ENCODE results near the gene RFC4. TPM values are rescaled to one million over a fixed set of nuclear protein-coding genes. Genes with fewer than 3 reads are reported as not detected.

RFC4 gene
- total RNA-seq, 1 experiment from 2014 or later, result 107 TPM

GRCh38 chr3:186746008-186746407 is 60.3 kb downstream of the RFC4 start:
- peaks cover 68% of the 10 kb centered on the region for H3K4me1 Mint-ChIP-seq (ENCODE audit: low read depth, unreplicated experiment)
- CTCF ChIA-PET, result interaction anchor here (0.6 to 1.8 kb wide), 8 partner anchors 14 to 1137 kb away, joined by 3 to 5 read pairs (median 3); partner anchors contain the start of gene EIF4A2
- peak; percentile 92 for DNase-seq
- TF ChIP-seq, protein P1, sequence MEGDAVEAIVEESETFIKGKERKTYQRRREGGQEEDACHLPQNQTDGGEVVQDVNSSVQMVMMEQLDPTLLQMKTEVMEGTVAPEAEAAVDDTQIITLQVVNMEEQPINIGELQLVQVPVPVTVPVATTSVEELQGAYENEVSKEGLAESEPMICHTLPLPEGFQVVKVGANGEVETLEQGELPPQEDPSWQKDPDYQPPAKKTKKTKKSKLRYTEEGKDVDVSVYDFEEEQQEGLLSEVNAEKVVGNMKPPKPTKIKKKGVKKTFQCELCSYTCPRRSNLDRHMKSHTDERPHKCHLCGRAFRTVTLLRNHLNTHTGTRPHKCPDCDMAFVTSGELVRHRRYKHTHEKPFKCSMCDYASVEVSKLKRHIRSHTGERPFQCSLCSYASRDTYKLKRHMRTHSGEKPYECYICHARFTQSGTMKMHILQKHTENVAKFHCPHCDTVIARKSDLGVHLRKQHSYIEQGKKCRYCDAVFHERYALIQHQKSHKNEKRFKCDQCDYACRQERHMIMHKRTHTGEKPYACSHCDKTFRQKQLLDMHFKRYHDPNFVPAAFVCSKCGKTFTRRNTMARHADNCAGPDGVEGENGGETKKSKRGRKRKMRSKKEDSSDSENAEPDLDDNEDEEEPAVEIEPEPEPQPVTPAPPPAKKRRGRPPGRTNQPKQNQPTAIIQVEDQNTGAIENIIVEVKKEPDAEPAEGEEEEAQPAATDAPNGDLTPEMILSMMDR (IDR thresholded peaks at IDR 0.05; ENCODE audit: unreplicated experiment), result no peak
- H3K36me3 Mint-ChIP-seq (ENCODE audit: insufficient read depth, unreplicated experiment), result peaks cover 27% of the 10 kb centered on the region
- intact Hi-C loops (cut with micrococcal nuclease; ENCODE audit: unreplicated experiment), result loop anchor here (10.0 kb wide), 1 partner anchor 51 kb away; no protein-coding TSS in a partner anchor
- peaks cover 3% of the 10 kb centered on the region for H3K9me3 Mint-ChIP-seq (ENCODE audit: low read depth, unreplicated experiment)
- H3K4me3 Mint-ChIP-seq (ENCODE audit: low read depth, unreplicated experiment), result peak overlapping the region; percentile 16
- peak overlapping the region; percentile 94 for H3K27ac Mint-ChIP-seq (ENCODE audit: unreplicated experiment)
- H3K27me3 Mint-ChIP-seq (ENCODE audit: unreplicated experiment), result no peaks in the 10 kb centered on the region
- no TSS peak for BruUV-seq (replicated peaks)

GRCh38 chr3:186743666-186744065 is 62.6 kb downstream of the RFC4 start:
- peaks cover 27% of the 10 kb centered on the region for H3K36me3 Mint-ChIP-seq (ENCODE audit: insufficient read depth, unreplicated experiment)
- CTCF ChIA-PET, result interaction anchor here (0.9 to 3.1 kb wide), 4 partner anchors 9 to 129 kb away, joined by 3 to 12 read pairs (median 4); no protein-coding TSS in a partner anchor
- H3K4me3 Mint-ChIP-seq (ENCODE audit: low read depth, unreplicated experiment), result no peak overlapping the region
- no TSS peak for BruUV-seq (replicated peaks)
- H3K27me3 Mint-ChIP-seq (ENCODE audit: unreplicated experiment), result no peaks in the 10 kb centered on the region
- peak overlapping the region; percentile 94 for H3K27ac Mint-ChIP-seq (ENCODE audit: unreplicated experiment)
- peaks cover 67% of the 10 kb centered on the region for H3K4me1 Mint-ChIP-seq (ENCODE audit: low read depth, unreplicated experiment)
- intact Hi-C loops (cut with micrococcal nuclease; ENCODE audit: unreplicated experiment), result loop anchor here (5.0 to 10.0 kb wide), 2 partner anchors 49 to 111 kb away; no protein-coding TSS in a partner anchor
- TF ChIP-seq, protein P1 (IDR thresholded peaks at IDR 0.05; ENCODE audit: unreplicated experiment), result no peak
- peak; percentile 15 for DNase-seq
- peaks cover 3% of the 10 kb centered on the region for H3K9me3 Mint-ChIP-seq (ENCODE audit: low read depth, unreplicated experiment)

- CTCF ChIA-PET, result interaction anchor here (0.8 to 3.1 kb wide), 4 partner anchors 10 to 128 kb away, joined by 3 to 12 read pairs (median 4); no protein-coding TSS in a partner anchor
- intact Hi-C loops (cut with micrococcal nuclease; ENCODE audit: unreplicated experiment), result loop anchor here (5.0 to 10.0 kb wide), 2 partner anchors 48 to 110 kb away; no protein-coding TSS in a partner anchor
- Mint-ChIP-seq H3K9me3 (ENCODE audit: low read depth, unreplicated experiment) (peaks cover 3% of the 10 kb centered on the region), H3K4me1 (ENCODE audit: low read depth, unreplicated experiment) (peaks cover 59% of the 10 kb centered on the region), H3K27me3 (ENCODE audit: unreplicated experiment) (no peaks in the 10 kb centered on the region), H3K4me3 (ENCODE audit: low read depth, unreplicated experiment) (peak overlapping the region; percentile 44), H3K36me3 (ENCODE audit: insufficient read depth, unreplicated experiment) (peaks cover 25% of the 10 kb centered on the region), H3K27ac (ENCODE audit: unreplicated experiment) (peak overlapping the region; percentile 94)
- no TSS peak for BruUV-seq (replicated peaks)
- no peak for DNase-seq
- TF ChIP-seq, protein P1 (IDR thresholded peaks at IDR 0.05; ENCODE audit: unreplicated experiment), result no peak
Observed at GRCh38 chr3:186742618-186743380, 63.5 kb downstream of the RFC4 start.

Small RNA genes within 50 kb of the gene (microRNA-seq; reads per million reads assigned to microRNA genes)
- gene MIR1248, result 21.8 reads per million, percentile 46 among the genes with 10 or more reads in this experiment

Other genes starting within 250 kb of the RFC4 start
- gene TBCCD1, start 239.1 kb downstream of the RFC4 start, total RNA-seq (2022), result 21.0 and 25.1 TPM in 2 replicates
- gene DNAJB11, start 235.8 kb downstream of the RFC4 start, total RNA-seq (2022), result 171 and 181 TPM in 2 replicates
- 0.24 and 0.39 TPM in 2 replicates for gene AHSG, start 193.4 kb downstream of the RFC4 start, total RNA-seq (2022)
- gene FETUB, start 166.1 kb downstream of the RFC4 start, total RNA-seq (2022), result not detected in 2 replicates
- 0.17 and 0.40 TPM in 2 replicates for gene HRG, start 140.5 kb downstream of the RFC4 start, total RNA-seq (2022)
- gene KNG1, start 89.1 kb downstream of the RFC4 start, total RNA-seq (2022), result not detected in 2 replicates
- 593 and 650 TPM in 2 replicates for gene EIF4A2, start 22.9 kb downstream of the RFC4 start, total RNA-seq (2022)
- not detected in 2 replicates for gene ADIPOQ, start 36.2 kb upstream of the RFC4 start, total RNA-seq (2022)
- 14.4 and 20.4 TPM in 2 replicates for gene ST6GAL1, start 124.0 kb upstream of the RFC4 start, total RNA-seq (2022)